CD14-positive monocyte (primary cell): ENCODE measurements around the gene PCDH8. TPM values are rescaled to one million over a fixed set of nuclear protein-coding genes. Genes with fewer than 3 reads are reported as not detected.

Experiments
- DNase-seq, 3 donors: peaks; one replicate each; pipeline ENCODE4 v3.0.0-alpha.2; 2011 to 2022
- H2AFZ ChIP-seq: 2 replicates; pipeline ENCODE4 v1.6.0; 2012; ENCODE audit warnings: mild to moderate bottlenecking, low read depth, low read length, inconsistent platforms; ENCODE audit not compliant: insufficient read depth, poor library complexity, severe bottlenecking
- H3K27ac ChIP-seq, 2 donors: 1 replicate in 1 of 2; 2 replicates in 1 of 2; pipeline ENCODE4 v1.5.1; 2012 to 2013; ENCODE audit warnings: low read length in 2 of 2, control low read depth in 1 of 2, inconsistent platforms in 1 of 2, low read depth in 1 of 2, mild to moderate bottlenecking in 1 of 2
- H3K27me3 ChIP-seq, 2 donors: one replicate each; pipeline versions ENCODE4 v1.6.0 to v1.6.1; 2011 to 2013; ENCODE audit warnings: low read length in 2 of 2; ENCODE audit not compliant: control insufficient read depth in 2 of 2, insufficient read depth in 2 of 2
- H3K36me3 ChIP-seq, 2 donors: replicated peaks in 1 of 2; 1 replicate in 1 of 2; 2 replicates in 1 of 2; pipeline versions ENCODE4 v1.5.1 to v1.6.1; 2012 to 2013; ENCODE audit warnings: low read length in 2 of 2, control low read depth in 1 of 2, inconsistent platforms in 1 of 2, mild to moderate bottlenecking in 1 of 2; ENCODE audit not compliant: insufficient read depth in 2 of 2, control insufficient read depth in 1 of 2
- H3K4me1 ChIP-seq, 2 donors: 1 replicate in 1 of 2; 2 replicates in 1 of 2; pipeline versions ENCODE4 v1.5.1 to v1.6.1; 2012 to 2013; ENCODE audit warnings: low read length in 2 of 2, control low read depth in 1 of 2, inconsistent platforms in 1 of 2, mild to moderate bottlenecking in 1 of 2, moderate library complexity in 1 of 2; ENCODE audit not compliant: insufficient read depth in 2 of 2, control insufficient read depth in 1 of 2
- H3K4me2 ChIP-seq: replicated peaks from 2 replicates; pipeline ENCODE3; 2012; ENCODE audit warnings: low read length, moderate library complexity, mild to moderate bottlenecking; ENCODE audit not compliant: poor library complexity, severe bottlenecking; ENCODE audit errors: extremely low read depth
- H3K4me3 ChIP-seq, 3 experiments: fragments of 200-600 bp in 1 of 3; sonication (generic) in 1 of 3; replicated peaks in 1 of 3; 1 replicate in 2 of 3; 2 replicates in 1 of 3; pipeline ENCODE4 v1.5.1; 2011 to 2013; ENCODE audit warnings: low read length in 3 of 3, mild to moderate bottlenecking in 3 of 3, control low read depth in 2 of 3, low read depth in 2 of 3, inconsistent platforms in 1 of 3, moderate library complexity in 1 of 3
- H3K79me2 ChIP-seq: 2 replicates; pipeline ENCODE4 v1.6.0; 2012; ENCODE audit warnings: mild to moderate bottlenecking, control low read depth, inconsistent platforms, low read length, moderate library complexity; ENCODE audit not compliant: insufficient read depth
- H3K9ac ChIP-seq: 2 replicates; pipeline ENCODE4 v1.6.0; 2017; ENCODE audit warnings: low read length, mild to moderate bottlenecking; ENCODE audit not compliant: insufficient read depth, poor library complexity, severe bottlenecking
- H3K9me3 ChIP-seq, 2 donors: replicated peaks in 1 of 2; 1 replicate in 1 of 2; 2 replicates in 1 of 2; pipeline versions ENCODE4 v1.5.1 to v1.6.1; 2012 to 2013; ENCODE audit warnings: low read length in 2 of 2, control low read depth in 1 of 2; ENCODE audit not compliant: control insufficient read depth in 1 of 2, insufficient read depth in 1 of 2
- H4K20me1 ChIP-seq: 2 replicates; pipeline ENCODE4 v1.6.0; 2012; ENCODE audit warnings: mild to moderate bottlenecking, low read length, control low read depth, moderate library complexity; ENCODE audit not compliant: insufficient read depth
- H3K27ac Mint-ChIP-seq, 7 donors: one replicate each; pipeline ENCODE4 v1.8.0; 2020; ENCODE audit warnings: mild to moderate bottlenecking in 7 of 7, mixed read lengths in 7 of 7, moderate library complexity in 6 of 7, inconsistent platforms in 2 of 7
- H3K27me3 Mint-ChIP-seq, 3 donors: one replicate each; pipeline ENCODE4 v1.8.0; 2021 to 2022; ENCODE audit warnings: low read depth in 3 of 3, mild to moderate bottlenecking in 3 of 3, mixed read lengths in 3 of 3, moderate library complexity in 3 of 3, inconsistent platforms in 1 of 3
- H3K36me3 Mint-ChIP-seq, 2 donors: one replicate each; pipeline ENCODE4 v1.8.0; 2020; ENCODE audit warnings: mixed read lengths in 2 of 2, inconsistent platforms in 1 of 2, mild to moderate bottlenecking in 1 of 2
- H3K4me1 Mint-ChIP-seq: one replicate; pipeline ENCODE4 v1.8.0; 2020; ENCODE audit warnings: mild to moderate bottlenecking, mixed read lengths
- H3K4me3 Mint-ChIP-seq, 2 donors: one replicate each; pipeline ENCODE4 v1.8.0; 2020; ENCODE audit warnings: mild to moderate bottlenecking in 2 of 2, mixed read lengths in 2 of 2, moderate library complexity in 1 of 2
- H3K9me3 Mint-ChIP-seq, 7 donors: one replicate each; pipeline ENCODE4 v1.8.0; 2020 to 2022; ENCODE audit warnings: mixed read lengths in 7 of 7, mild to moderate bottlenecking in 6 of 7, moderate library complexity in 6 of 7, inconsistent platforms in 2 of 7
- CTCF ChIP-seq: fragments of 200-600 bp; IDR thresholded peaks from one replicate; pipeline ENCODE4 v1.8.0; 2022; ENCODE audit warnings: antibody characterized with exemption, mild to moderate bottlenecking
- WGBS: methylation state at CpG from one replicate; pipeline ENCODE4 v1.1.5; 2013; ENCODE audit warnings: missing lambda C conversion rate; ENCODE audit not compliant: insufficient coverage; 5-methylcytosine and 5-hydroxymethylcytosine counted together
- intact Hi-C, 2 donors: fragments of 100-400 bp; cut with micrococcal nuclease; formaldehyde crosslinking; loops; one replicate each; pipeline versions ENCODE4 v1.15.0 to v1.15.1; 2023
- polyA plus RNA-seq, 3 donors: library from polyadenylated mRNA; depleted of rRNA in 1 of 3; unstranded in 2 of 3; stranded (reverse) in 1 of 3; fragments of 300-500 nt in 2 of 3; fragments of >200 nt in 1 of 3; fragmentation: Illumina TruSeq in 2 of 3; gene quantifications; 1 replicate in 2 of 3; 2 replicates in 1 of 3; pipeline ENCODE4 v1.2.3, GENCODE V29; 2012 to 2021

The PCDH8 gene
- polyA plus RNA-seq, 3 donors = not detected

- H3K36me3 Mint-ChIP-seq = no peaks in the 10 kb centered on the region
- no peaks in the 10 kb centered on the region for H3K9me3 ChIP-seq
- no peak overlapping the region for H3K27ac ChIP-seq
- peaks cover 1 to 12% (median 4%) of the 10 kb centered on the region in 3 donors for H3K27me3 Mint-ChIP-seq
- H4K20me1 ChIP-seq = no peaks in the 10 kb centered on the region
- no peak overlapping the region for H3K4me2 ChIP-seq
- H3K79me2 ChIP-seq = no peaks in the 10 kb centered on the region
- no peak overlapping the region for H2AFZ ChIP-seq
- no peak for TF ChIP-seq CTCF
- H3K4me1 Mint-ChIP-seq = no peaks in the 10 kb centered on the region
- H3K4me3 ChIP-seq = no peak overlapping the region
- H3K4me1 ChIP-seq = no peaks in the 10 kb centered on the region
- whole genome bisulfite sequencing = 100% methylated on average over 3 of the region's 5 CpGs
- H3K9ac ChIP-seq = no peak overlapping the region
- intact Hi-C loops = no loop called here
- peaks cover 0 to 8% of the 10 kb centered on the region in 2 donors for H3K27me3 ChIP-seq
- DNase-seq = no peak
- no peaks in the 10 kb centered on the region for H3K36me3 ChIP-seq
- no peak overlapping the region for H3K27ac Mint-ChIP-seq
- H3K9me3 Mint-ChIP-seq = peaks cover 0 to 2% (median 0%) of the 10 kb centered on the region in 7 donors
- H3K4me3 Mint-ChIP-seq = no peak overlapping the region
Measured at GRCh38 chr13:52832313-52832712, 16.1 kb downstream of the PCDH8 start.

- Mint-ChIP-seq H3K4me1 (no peaks in the 10 kb centered on the region), H3K9me3 (peaks cover 0 to 6% (median 0%) of the 10 kb centered on the region in 7 donors), H3K36me3 (no peaks in the 10 kb centered on the region), H3K27me3 (peaks cover 1 to 12% (median 7%) of the 10 kb centered on the region in 3 donors), H3K27ac (no peak overlapping the region), H3K4me3 (no peak overlapping the region)
- no peak for DNase-seq
- H2AFZ ChIP-seq = no peak overlapping the region
- H3K4me1 ChIP-seq = no peaks in the 10 kb centered on the region
- no peak overlapping the region for H3K27ac ChIP-seq
- H3K27me3 ChIP-seq = peaks cover 0 to 8% of the 10 kb centered on the region in 2 donors
- intact Hi-C loops = no loop called here
- no peaks in the 10 kb centered on the region for H3K9me3 ChIP-seq
- no peak overlapping the region for H3K4me2 ChIP-seq
- WGBS = no CpG with 5 or more reads among the region's 2 CpGs
- no peaks in the 10 kb centered on the region for H3K79me2 ChIP-seq
- H3K4me3 ChIP-seq = no peak overlapping the region
- H4K20me1 ChIP-seq = no peaks in the 10 kb centered on the region
- no peak overlapping the region for H3K9ac ChIP-seq
- no peaks in the 10 kb centered on the region for H3K36me3 ChIP-seq
- no peak for TF ChIP-seq CTCF
Measured at GRCh38 chr13:52830946-52831345, 17.5 kb downstream of the PCDH8 start.
